ENCODE data around the gene TSNAX.

TSNAX gene

DNA sequence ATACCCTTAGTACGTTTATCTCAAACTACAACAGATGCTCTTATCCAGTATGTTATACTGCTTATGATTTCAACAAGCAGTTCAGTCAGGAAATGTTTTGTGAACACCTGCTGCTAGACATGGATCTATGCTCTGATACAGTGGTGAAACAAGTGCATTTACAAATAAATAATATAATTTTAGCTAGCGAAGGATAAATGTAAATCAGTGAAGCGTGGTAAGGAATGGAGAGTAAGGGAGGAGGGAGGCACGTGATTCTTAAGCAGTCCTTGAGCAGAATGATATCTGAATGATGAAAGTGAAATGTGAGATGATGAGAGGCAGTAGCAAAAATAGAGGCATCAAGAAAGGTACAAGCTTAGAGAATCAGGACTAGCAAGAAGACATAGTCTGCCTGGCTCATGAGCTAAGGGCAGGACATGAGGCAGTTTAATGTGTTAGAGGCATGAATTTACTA is 6.3 kb downstream of the TSNAX start:
- Mint-ChIP-seq H3K9me3 (no peaks in the 10 kb centered on the region), H3K27ac (no peak overlapping the region), H3K27me3 (no peaks in the 10 kb centered on the region), H3K4me1 (peaks cover 15% of the 10 kb centered on the region), H3K36me3 (peaks cover 14% of the 10 kb centered on the region), H3K4me3 (no peak overlapping the region)
- no peak for ATAC-seq (ENCODE audit: low read depth)
- DNase-seq (ENCODE audit: low spot score in 2 of 2) = no peak

DNA sequence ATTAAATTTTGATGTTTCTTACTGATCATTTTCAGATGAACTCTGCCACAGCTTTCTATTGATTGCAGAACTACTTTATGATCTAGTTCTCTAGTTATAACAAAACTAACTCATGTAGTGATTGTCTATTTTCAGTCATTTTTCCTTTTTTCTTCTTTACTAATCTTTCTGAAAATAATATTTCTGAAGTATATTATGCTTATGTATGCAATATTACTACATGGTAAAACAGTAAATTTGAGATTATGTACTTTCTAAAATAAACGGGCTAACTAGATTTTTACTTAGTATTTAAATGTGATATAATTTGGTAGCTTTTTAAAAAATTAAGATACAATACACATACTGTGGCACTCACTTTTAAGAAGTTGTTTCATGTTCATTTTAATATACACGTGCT is 7.6 kb downstream of the TSNAX start:
- ATAC-seq (ENCODE audit: low read depth) (no peak), DNase-seq (ENCODE audit: low spot score in 2 of 2) (no peak)
- peaks cover 10% of the 10 kb centered on the region for H3K4me1 Mint-ChIP-seq
- H3K27me3 Mint-ChIP-seq = no peaks in the 10 kb centered on the region
- H3K4me3 Mint-ChIP-seq = no peak overlapping the region
- peaks cover 21% of the 10 kb centered on the region for H3K36me3 Mint-ChIP-seq
- H3K9me3 Mint-ChIP-seq = peaks cover 2% of the 10 kb centered on the region
- H3K27ac Mint-ChIP-seq = no peak overlapping the region

DNA sequence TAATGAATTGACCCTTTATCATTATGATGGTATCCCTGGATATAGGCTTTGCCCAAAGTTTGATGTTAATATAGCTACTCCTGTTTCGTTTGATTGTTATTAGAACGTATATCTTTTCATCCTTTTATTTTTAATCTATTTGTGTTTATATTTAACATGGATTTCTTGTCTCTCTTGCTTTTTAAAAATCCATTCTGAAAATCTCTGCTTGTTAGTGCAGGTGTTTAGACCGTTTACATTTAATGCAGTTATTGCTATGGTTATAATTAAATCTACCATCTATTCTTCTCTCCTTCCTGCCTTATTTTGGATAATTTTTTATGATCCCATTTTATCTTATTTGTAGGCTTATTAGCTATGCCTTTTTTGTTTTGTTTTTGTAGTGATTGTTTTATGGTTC is 12.4 kb downstream of the TSNAX start:
- H3K36me3 Mint-ChIP-seq = peaks cover 34% of the 10 kb centered on the region
- DNase-seq (ENCODE audit: low spot score in 2 of 2) (no peak), ATAC-seq (ENCODE audit: low read depth) (no peak)
- H3K27me3 Mint-ChIP-seq = no peaks in the 10 kb centered on the region
- H3K4me1 Mint-ChIP-seq = peaks cover 6% of the 10 kb centered on the region
- H3K4me3 Mint-ChIP-seq = no peak overlapping the region
- H3K27ac Mint-ChIP-seq = no peak overlapping the region
- peaks cover 2% of the 10 kb centered on the region for H3K9me3 Mint-ChIP-seq

- Mint-ChIP-seq H3K27ac (no peak overlapping the region), H3K27me3 (no peaks in the 10 kb centered on the region), H3K4me1 (peaks cover 8% of the 10 kb centered on the region), H3K9me3 (peaks cover 2% of the 10 kb centered on the region), H3K4me3 (no peak overlapping the region), H3K36me3 (peaks cover 43% of the 10 kb centered on the region)
- DNase-seq (ENCODE audit: low spot score in 2 of 2) (no peak), ATAC-seq (ENCODE audit: low read depth) (no peak)
Measured at GRCh38 chr1:231541842-231542241, 13.4 kb downstream of the TSNAX start.

DNA sequence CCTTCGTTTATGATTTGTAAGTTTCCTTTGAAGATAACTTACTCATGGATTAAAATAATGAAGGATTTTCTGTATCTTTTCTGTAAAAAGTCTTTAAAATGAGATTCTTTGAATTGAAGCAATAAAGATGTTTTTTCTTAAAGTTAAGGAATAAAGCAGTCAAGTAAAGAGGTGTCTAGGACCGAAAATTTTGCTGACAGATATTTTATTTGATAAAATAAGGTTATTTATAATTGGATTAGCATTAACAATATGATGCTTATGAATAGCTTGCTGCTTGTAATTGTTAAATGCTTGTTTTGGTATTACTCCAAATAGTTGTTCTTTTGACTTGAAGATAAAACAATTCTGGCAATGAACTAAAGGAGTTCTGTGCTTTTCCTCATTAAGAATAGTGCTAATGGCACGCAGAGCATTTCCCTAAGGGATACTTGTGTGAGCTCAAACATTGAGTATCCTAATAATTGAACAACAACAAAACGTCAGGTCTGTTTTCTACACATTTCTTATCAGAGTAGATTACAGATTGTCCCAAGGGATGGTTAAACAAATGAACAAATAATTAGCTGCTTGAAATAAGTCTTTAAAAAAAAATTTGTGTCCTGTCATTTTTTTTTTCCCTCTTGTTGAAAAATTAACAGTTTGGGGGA is 16.6 kb downstream of the TSNAX start:
- Mint-ChIP-seq H3K36me3 (peaks cover 39% of the 10 kb centered on the region), H3K9me3 (peaks cover 2% of the 10 kb centered on the region), H3K27ac (no peak overlapping the region), H3K4me1 (peaks cover 10% of the 10 kb centered on the region), H3K4me3 (no peak overlapping the region), H3K27me3 (no peaks in the 10 kb centered on the region)
- no peak for DNase-seq (ENCODE audit: low spot score in 2 of 2)
- ATAC-seq (ENCODE audit: low read depth) = no peak

GRCh38 chr1:231546693-231547092 is 18.2 kb downstream of the TSNAX start:
- DNase-seq (ENCODE audit: low spot score in 2 of 2) (no peak), ATAC-seq (ENCODE audit: low read depth) (no peak)
- peaks cover 28% of the 10 kb centered on the region for H3K36me3 Mint-ChIP-seq
- H3K4me3 Mint-ChIP-seq = no peak overlapping the region
- H3K9me3 Mint-ChIP-seq = no peaks in the 10 kb centered on the region
- peaks cover 16% of the 10 kb centered on the region for H3K4me1 Mint-ChIP-seq
- H3K27me3 Mint-ChIP-seq = no peaks in the 10 kb centered on the region
- peak overlapping the region; percentile 19 for H3K27ac Mint-ChIP-seq

GRCh38 chr1:231549733-231550447 is 21.4 kb downstream of the TSNAX start:
- no peaks in the 10 kb centered on the region for H3K27me3 Mint-ChIP-seq
- H3K4me3 Mint-ChIP-seq = no peak overlapping the region
- peaks cover 16% of the 10 kb centered on the region for H3K4me1 Mint-ChIP-seq
- H3K9me3 Mint-ChIP-seq = no peaks in the 10 kb centered on the region
- H3K36me3 Mint-ChIP-seq = peaks cover 23% of the 10 kb centered on the region
- ATAC-seq (ENCODE audit: low read depth) (no peak), DNase-seq (ENCODE audit: low spot score in 2 of 2) (no peak)
- no peak overlapping the region for H3K27ac Mint-ChIP-seq

GRCh38 chr1:231550448-231550781 is 21.9 kb downstream of the TSNAX start:
- peaks cover 19% of the 10 kb centered on the region for H3K4me1 Mint-ChIP-seq
- H3K27ac Mint-ChIP-seq = no peak overlapping the region
- ATAC-seq (ENCODE audit: low read depth) (peak; percentile 75), DNase-seq (ENCODE audit: low spot score in 2 of 2) (no peak)
- peaks cover 25% of the 10 kb centered on the region for H3K36me3 Mint-ChIP-seq
- no peaks in the 10 kb centered on the region for H3K27me3 Mint-ChIP-seq
- no peak overlapping the region for H3K4me3 Mint-ChIP-seq
- H3K9me3 Mint-ChIP-seq = no peaks in the 10 kb centered on the region

GRCh38 chr1:231553320-231553719 is 24.9 kb downstream of the TSNAX start:
- H3K4me1 Mint-ChIP-seq = peaks cover 24% of the 10 kb centered on the region
- DNase-seq (ENCODE audit: low spot score in 2 of 2) (no peak), ATAC-seq (ENCODE audit: low read depth) (no peak)
- H3K27ac Mint-ChIP-seq = no peak overlapping the region
- H3K4me3 Mint-ChIP-seq = no peak overlapping the region
- H3K27me3 Mint-ChIP-seq = no peaks in the 10 kb centered on the region
- H3K9me3 Mint-ChIP-seq = no peaks in the 10 kb centered on the region
- H3K36me3 Mint-ChIP-seq = peaks cover 14% of the 10 kb centered on the region

GRCh38 chr1:231554969-231555368 is 26.5 kb downstream of the TSNAX start:
- Mint-ChIP-seq H3K4me3 (no peak overlapping the region), H3K4me1 (peaks cover 20% of the 10 kb centered on the region), H3K27me3 (no peaks in the 10 kb centered on the region), H3K36me3 (peaks cover 13% of the 10 kb centered on the region), H3K27ac (no peak overlapping the region), H3K9me3 (no peaks in the 10 kb centered on the region)
- DNase-seq (ENCODE audit: low spot score in 2 of 2) = no peak
- no peak for ATAC-seq (ENCODE audit: low read depth)

- ATAC-seq (ENCODE audit: low read depth) (no peak), DNase-seq (ENCODE audit: low spot score in 2 of 2) (no peak)
- peak overlapping the region; percentile 2 for H3K27ac Mint-ChIP-seq
- no peak overlapping the region for H3K4me3 Mint-ChIP-seq
- peaks cover 13% of the 10 kb centered on the region for H3K36me3 Mint-ChIP-seq
- peaks cover 14% of the 10 kb centered on the region for H3K4me1 Mint-ChIP-seq
- no peaks in the 10 kb centered on the region for H3K9me3 Mint-ChIP-seq
- no peaks in the 10 kb centered on the region for H3K27me3 Mint-ChIP-seq
Measured at GRCh38 chr1:231557411-231557810, 28.9 kb downstream of the TSNAX start.

DNA sequence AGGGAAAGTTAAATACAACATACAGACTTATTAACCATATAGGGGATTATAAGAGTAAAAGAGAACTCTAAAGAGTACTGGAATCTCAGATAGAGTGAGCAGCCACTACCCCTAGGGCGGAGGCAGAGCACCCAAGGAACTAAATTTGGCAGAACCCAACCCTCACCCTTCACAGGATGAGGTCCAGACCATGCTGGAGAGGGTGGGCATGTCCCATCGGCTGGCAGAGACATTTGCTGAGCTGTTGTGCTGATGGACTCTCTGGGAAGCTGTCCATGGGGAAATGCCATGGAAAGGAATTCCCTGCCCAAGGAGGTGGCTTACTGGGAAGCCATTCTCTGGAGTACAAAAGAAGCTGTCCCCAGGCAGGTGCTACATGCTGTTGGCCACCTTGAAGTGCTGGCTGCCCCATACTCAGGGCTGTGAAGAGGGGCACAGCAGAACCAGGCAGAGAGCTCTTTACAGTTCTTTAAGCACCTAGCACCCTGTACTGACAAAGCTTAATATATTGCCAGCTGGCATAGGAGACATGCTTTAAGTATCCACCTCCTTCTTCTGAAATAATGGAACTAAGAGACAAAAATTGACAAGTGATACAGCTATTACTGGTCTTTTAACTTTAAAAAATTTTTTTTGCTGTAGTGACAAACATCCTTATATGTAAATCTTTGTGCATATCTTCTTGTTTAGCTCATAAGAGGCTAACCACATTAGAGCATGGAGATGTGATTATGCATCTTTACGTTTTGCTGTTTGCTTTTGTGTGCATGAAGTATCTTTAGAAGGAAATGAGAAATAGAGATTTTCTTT is 29.6 kb downstream of the TSNAX start:
- Mint-ChIP-seq H3K36me3 (peaks cover 12% of the 10 kb centered on the region), H3K27ac (no peak overlapping the region), H3K27me3 (no peaks in the 10 kb centered on the region), H3K9me3 (no peaks in the 10 kb centered on the region), H3K4me3 (no peak overlapping the region), H3K4me1 (peaks cover 14% of the 10 kb centered on the region)
- no peak for ATAC-seq (ENCODE audit: low read depth)
- no peak for DNase-seq (ENCODE audit: low spot score in 2 of 2)

DNA sequence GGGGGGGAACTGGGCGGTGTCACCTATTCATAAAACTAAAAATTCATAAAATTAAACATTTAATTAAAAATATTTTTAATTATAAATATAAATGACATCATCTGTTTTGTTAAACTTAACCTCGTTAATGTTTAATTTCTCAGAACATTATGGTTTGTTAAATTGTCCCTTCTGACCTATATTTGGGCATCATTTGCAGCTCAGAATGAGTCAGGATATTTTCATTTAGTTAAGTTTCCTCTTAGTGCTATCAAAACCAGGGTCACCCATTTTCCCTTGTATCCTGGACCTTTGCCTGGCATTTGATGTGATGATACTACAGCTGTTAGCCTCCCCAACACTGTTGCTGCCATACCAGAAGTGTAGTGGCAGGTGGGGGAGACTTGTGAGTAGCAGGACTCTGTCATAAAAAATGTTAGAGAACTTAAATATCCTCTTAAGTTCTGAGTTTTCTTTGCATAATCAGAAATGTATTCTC is 30.3 kb downstream of the TSNAX start:
- no peak for DNase-seq (ENCODE audit: low spot score in 2 of 2)
- no peak overlapping the region for H3K27ac Mint-ChIP-seq

DNA sequence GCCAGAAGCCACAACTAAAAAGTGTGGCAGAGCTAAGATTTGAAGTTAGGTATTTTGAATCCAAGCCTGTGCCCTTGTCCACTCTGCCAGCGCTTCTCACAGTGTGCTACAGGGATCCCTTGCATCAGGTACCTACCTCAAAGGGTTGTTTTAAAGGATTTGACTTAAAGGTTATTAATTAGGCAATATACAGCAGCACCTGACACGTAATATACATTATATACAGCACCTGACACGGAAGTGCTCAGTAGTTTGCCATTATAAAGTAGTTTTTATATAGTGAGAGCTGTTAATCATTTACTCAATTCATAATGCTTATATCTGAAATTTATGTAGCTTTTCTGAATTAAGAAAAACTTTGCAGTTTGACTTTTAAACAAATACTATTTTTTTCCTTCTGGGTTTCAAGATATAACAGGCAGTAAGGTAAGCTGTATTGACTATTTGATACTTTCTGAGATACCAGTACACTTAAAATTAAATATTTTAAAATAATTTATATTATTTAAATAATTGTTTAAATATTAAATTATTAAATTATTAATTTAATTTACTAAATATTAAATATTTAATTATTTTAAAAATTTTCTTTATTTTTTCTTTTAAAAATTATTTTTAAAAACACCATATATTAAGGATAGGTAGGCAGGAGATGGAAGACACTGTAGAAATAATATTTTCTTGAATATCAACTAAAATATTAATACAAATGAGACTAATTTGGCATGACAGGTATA is 33.3 kb downstream of the TSNAX start:
- Mint-ChIP-seq H3K9me3 (no peaks in the 10 kb centered on the region), H3K4me1 (peaks cover 6% of the 10 kb centered on the region), H3K36me3 (peaks cover 20% of the 10 kb centered on the region), H3K27me3 (no peaks in the 10 kb centered on the region), H3K27ac (no peak overlapping the region), H3K4me3 (no peak overlapping the region)
- ATAC-seq (ENCODE audit: low read depth) (no peak), DNase-seq (ENCODE audit: low spot score in 2 of 2) (no peak)

More for the DNA sequence above, 30.3 kb downstream of the TSNAX start:
- no peak for ATAC-seq (ENCODE audit: low read depth)
- Mint-ChIP-seq H3K4me3 (no peak overlapping the region), H3K27me3 (no peaks in the 10 kb centered on the region), H3K36me3 (peaks cover 18% of the 10 kb centered on the region), H3K9me3 (no peaks in the 10 kb centered on the region), H3K4me1 (peaks cover 14% of the 10 kb centered on the region)

All from memory B cell (primary cell).